Thyroid gland (tissue), 4 donors: ENCODE results near the gene WDFY1. TPM values are rescaled to one million over a fixed set of nuclear protein-coding genes. Genes with fewer than 3 reads are reported as not detected.

Experiments used
- DNase-seq, 2 donors: peaks; one replicate each; pipeline ENCODE4 v3.0.0-alpha.2; 2019
- H3K27ac ChIP-seq, 3 donors: fragments of 200-600 bp; sonication (generic); 1 replicate in 2 of 3; 2 replicates in 1 of 3; pipeline ENCODE4 v1.5.1; 2016 to 2019; ENCODE audit warnings: mild to moderate bottlenecking in 1 of 3, moderate library complexity in 1 of 3
- H3K27me3 ChIP-seq: fragments of 200-600 bp; sonication (generic); one replicate; pipeline ENCODE4 v1.5.1; 2019
- H3K36me3 ChIP-seq, 2 donors: fragments of 200-600 bp; sonication (generic); one replicate each; pipeline ENCODE4 v1.5.1; 2016 to 2019
- H3K4me1 ChIP-seq, 2 donors: fragments of 200-600 bp; sonication (generic); one replicate each; pipeline ENCODE4 v1.5.1; 2017 to 2019
- H3K4me3 ChIP-seq, 3 donors: fragments of 200-600 bp; sonication (generic); replicated peaks in 1 of 3; 1 replicate in 2 of 3; 2 replicates in 1 of 3; pipeline ENCODE4 v1.5.1; 2016; ENCODE audit warnings: mild to moderate bottlenecking in 1 of 3
- H3K9me3 ChIP-seq: fragments of 200-600 bp; sonication (generic); one replicate; pipeline ENCODE4 v1.5.1; 2017
- POLR2A ChIP-seq, 2 donors: fragments of 450-650 bp; IDR thresholded peaks; one replicate each; pipeline ENCODE4 v1.6.1; 2017; ENCODE audit warnings: antibody characterized with exemption in 2 of 2, mild to moderate bottlenecking in 2 of 2, moderate library complexity in 1 of 2
- whole genome bisulfite sequencing, 2 donors: methylation state at CpG; one replicate each; pipeline ENCODE4 v1.1.5; 2017; 5-methylcytosine and 5-hydroxymethylcytosine counted together
- intact Hi-C: fragments of 100-400 bp; cut with DNase I; formaldehyde crosslinking; loops from one replicate; pipeline ENCODE4 v1.15.1; 2023
- total RNA-seq, 4 donors: library from RNA; depleted of rRNA; stranded (reverse); fragments of >200 nt; gene quantifications; one replicate each; pipeline ENCODE4 v1.2.3, GENCODE V29; 2016
- TF ChIP-seq, protein P1 (sequence below), 6 experiments: fragments of 200-600 bp in 3 of 6; fragments of 450-650 bp in 3 of 6; sonication (generic) in 3 of 6; IDR thresholded peaks; one replicate each; pipeline ENCODE4 v1.5.1; 2016 to 2019; ENCODE audit warnings: antibody characterized with exemption in 6 of 6, mild to moderate bottlenecking in 2 of 6, inconsistent platforms in 1 of 6, moderate library complexity in 1 of 6

Gene WDFY1
- total RNA-seq, 4 donors from 2014 or later: 49.4 to 87.7 (median 59.6) TPM

DNA sequence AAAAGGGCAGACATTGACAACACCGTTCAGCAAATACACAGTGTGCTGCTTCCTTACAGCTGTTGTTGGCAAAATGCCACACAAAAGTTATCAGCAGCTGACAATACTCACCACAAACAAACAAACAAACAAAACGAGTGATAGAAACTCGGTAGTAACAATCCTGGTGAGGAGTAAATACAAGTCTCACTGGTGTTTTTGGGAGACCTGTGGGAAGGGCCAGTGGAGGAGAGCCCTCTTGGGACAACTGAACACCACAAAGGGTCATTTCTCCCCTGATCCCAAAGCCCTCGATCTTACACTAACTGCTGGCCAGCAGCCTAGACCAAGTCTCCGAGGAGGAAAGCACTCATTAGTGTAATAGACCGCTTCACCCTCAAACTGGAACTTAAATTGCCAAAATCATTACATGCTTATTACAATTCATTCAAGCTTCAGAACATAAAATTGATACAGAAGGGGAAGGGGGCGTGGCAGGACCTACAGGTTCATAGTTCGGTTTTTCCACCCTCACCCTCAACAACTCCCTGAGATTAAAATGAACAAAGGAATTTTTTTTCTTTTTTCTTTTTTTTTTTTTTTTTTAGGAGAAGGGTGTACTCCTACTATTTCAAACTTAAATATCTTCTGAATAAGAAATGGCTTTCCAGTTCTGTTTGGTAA, 112.8 kb downstream of the WDFY1 start:
- WGBS, 2 donors: 15 to 16% methylated on average over 8 of the region's 8 CpGs

DNA sequence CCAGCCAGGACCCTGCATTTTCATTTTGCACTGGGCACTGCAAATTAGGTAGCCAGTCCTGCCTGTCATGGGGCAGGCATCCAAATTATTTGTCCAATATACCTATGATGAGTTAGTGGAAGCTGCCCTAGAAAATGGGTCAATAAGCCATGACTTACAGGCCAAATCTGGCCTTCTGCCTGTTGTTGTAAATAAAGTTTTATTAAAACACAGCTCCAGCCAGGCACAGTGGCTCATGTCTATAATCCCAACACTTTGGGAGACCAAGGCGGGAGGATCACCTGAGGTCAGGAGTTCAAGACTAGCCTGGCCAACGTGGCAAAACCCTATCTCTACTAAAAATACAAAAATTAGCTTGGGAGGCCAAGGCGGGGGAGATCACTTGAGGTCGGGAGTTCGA, 116.0 kb downstream of the WDFY1 start:
- intact Hi-C loops: no loop called here
- no peaks in the 10 kb centered on the region for H3K36me3 ChIP-seq
- H3K4me1 ChIP-seq: peaks cover 11 to 15% of the 10 kb centered on the region in 2 donors
- no peak for TF ChIP-seq POLR2A (IDR thresholded peaks at IDR 0.05)
- TF ChIP-seq, protein P1, sequence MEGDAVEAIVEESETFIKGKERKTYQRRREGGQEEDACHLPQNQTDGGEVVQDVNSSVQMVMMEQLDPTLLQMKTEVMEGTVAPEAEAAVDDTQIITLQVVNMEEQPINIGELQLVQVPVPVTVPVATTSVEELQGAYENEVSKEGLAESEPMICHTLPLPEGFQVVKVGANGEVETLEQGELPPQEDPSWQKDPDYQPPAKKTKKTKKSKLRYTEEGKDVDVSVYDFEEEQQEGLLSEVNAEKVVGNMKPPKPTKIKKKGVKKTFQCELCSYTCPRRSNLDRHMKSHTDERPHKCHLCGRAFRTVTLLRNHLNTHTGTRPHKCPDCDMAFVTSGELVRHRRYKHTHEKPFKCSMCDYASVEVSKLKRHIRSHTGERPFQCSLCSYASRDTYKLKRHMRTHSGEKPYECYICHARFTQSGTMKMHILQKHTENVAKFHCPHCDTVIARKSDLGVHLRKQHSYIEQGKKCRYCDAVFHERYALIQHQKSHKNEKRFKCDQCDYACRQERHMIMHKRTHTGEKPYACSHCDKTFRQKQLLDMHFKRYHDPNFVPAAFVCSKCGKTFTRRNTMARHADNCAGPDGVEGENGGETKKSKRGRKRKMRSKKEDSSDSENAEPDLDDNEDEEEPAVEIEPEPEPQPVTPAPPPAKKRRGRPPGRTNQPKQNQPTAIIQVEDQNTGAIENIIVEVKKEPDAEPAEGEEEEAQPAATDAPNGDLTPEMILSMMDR (IDR thresholded peaks at IDR 0.05): no peak
- no peaks in the 10 kb centered on the region for H3K27me3 ChIP-seq
- 88 to 98% methylated on average over 5 of the region's 5 CpGs for WGBS, 2 donors
- H3K4me3 ChIP-seq: no peak overlapping the region
- no peaks in the 10 kb centered on the region for H3K9me3 ChIP-seq
- no peak for DNase-seq
- H3K27ac ChIP-seq: no peak overlapping the region

More for the DNA sequence above, 112.8 kb downstream of the WDFY1 start:
- peaks cover 27 to 31% of the 10 kb centered on the region in 2 donors for H3K4me1 ChIP-seq
- peak overlapping the region; percentile 58 to 85 (median 66) for H3K27ac ChIP-seq
- DNase-seq: peak; percentile 85 to 88
- H3K27me3 ChIP-seq: no peaks in the 10 kb centered on the region
- TF ChIP-seq, protein P1 (IDR thresholded peaks at IDR 0.05): no peak
- TF ChIP-seq POLR2A (IDR thresholded peaks at IDR 0.05): peak in 1 of 2 donors; percentile 23
- H3K4me3 ChIP-seq: no peak overlapping the region
- no peaks in the 10 kb centered on the region for H3K9me3 ChIP-seq
- no peaks in the 10 kb centered on the region for H3K36me3 ChIP-seq
- intact Hi-C loops: no loop called here

DNA sequence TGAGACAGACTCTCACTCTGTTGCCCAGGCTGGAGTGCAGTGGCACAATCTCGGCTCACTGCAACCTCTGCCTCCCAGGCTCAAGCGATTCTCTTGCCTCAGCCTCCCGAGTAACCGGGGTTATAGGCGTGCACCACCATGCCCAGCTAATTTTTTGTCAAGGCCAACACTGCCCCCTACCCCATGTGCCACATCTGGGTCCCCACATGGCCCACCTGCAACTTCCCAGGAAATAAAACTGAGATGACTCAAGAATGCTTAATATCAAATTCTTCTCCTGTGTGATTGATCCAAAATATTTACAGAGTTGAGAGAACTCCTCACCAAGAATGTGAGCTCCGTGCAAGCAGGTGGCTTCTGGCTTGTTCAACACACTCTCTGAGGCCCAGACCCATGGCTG, 116.8 kb downstream of the WDFY1 start:
- WGBS, 2 donors: 93 to 95% methylated on average over 6 of the region's 6 CpGs

DNA sequence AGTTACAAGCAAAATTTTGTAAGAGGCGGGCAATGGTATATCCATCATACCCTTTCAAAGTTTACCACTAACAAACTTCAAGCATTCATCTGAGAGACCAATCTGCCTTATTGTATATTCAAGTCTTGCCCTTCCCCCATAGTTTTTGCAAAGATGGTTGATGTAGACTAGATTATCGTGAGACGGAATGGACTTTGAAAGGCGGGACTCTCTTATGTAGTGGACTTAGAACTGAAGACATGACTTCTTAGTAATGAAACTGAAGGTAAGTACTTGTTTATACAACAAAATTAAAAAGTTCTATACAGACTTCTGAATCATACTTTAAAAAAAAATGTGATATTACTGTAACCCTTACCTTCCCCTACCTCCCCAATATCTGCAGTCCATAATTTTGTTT, 118.1 kb downstream of the WDFY1 start:
- DNase-seq: no peak
- WGBS, 2 donors: 65 to 70% methylated on average over 4 of the region's 4 CpGs
- H3K27ac ChIP-seq: no peak overlapping the region
- no peaks in the 10 kb centered on the region for H3K36me3 ChIP-seq
- H3K4me1 ChIP-seq: peaks cover 0 to 5% of the 10 kb centered on the region in 2 donors
- no peak overlapping the region for H3K4me3 ChIP-seq
- H3K27me3 ChIP-seq: no peaks in the 10 kb centered on the region
- TF ChIP-seq, protein P1 (IDR thresholded peaks at IDR 0.05): no peak
- TF ChIP-seq POLR2A (IDR thresholded peaks at IDR 0.05): no peak
- H3K9me3 ChIP-seq: no peaks in the 10 kb centered on the region
- intact Hi-C loops: no loop called here

More for the DNA sequence above, 116.8 kb downstream of the WDFY1 start:
- H3K36me3 ChIP-seq: no peaks in the 10 kb centered on the region
- H3K9me3 ChIP-seq: no peaks in the 10 kb centered on the region
- no peak for DNase-seq
- intact Hi-C loops: no loop called here
- H3K27ac ChIP-seq: peak overlapping the region in 1 of 3 donors; percentile 38
- no peak for TF ChIP-seq POLR2A (IDR thresholded peaks at IDR 0.05)
- TF ChIP-seq, protein P1 (IDR thresholded peaks at IDR 0.05): no peak
- H3K4me1 ChIP-seq: peaks cover 4 to 9% of the 10 kb centered on the region in 2 donors
- no peak overlapping the region for H3K4me3 ChIP-seq
- H3K27me3 ChIP-seq: no peaks in the 10 kb centered on the region

Other genes starting within 250 kb of the WDFY1 start
- gene AP1S3, start 107.8 kb downstream of the WDFY1 start, total RNA-seq: 10 to 100 TPM; 37.5 to 92.6 (median 44.8) TPM
- gene MRPL44, start 12.1 kb upstream of the WDFY1 start, total RNA-seq: 10 to 100 TPM; 18.4 to 27.1 (median 25.3) TPM
- gene SERPINE2, start 94.0 kb upstream of the WDFY1 start, total RNA-seq: 10 to 100 TPM in 3 of 4 donors, 1 to 10 TPM in 1; 6.1 to 33.3 (median 20.3) TPM